GM19238 (cell line): ENCODE data around the gene PPBP.

Experiments
- DNase-seq: peaks from one replicate; pipeline ENCODE4 v3.0.0; 2011; ENCODE audit warnings: low spot score; ENCODE audit not compliant: insufficient read length

PPBP gene

DNA sequence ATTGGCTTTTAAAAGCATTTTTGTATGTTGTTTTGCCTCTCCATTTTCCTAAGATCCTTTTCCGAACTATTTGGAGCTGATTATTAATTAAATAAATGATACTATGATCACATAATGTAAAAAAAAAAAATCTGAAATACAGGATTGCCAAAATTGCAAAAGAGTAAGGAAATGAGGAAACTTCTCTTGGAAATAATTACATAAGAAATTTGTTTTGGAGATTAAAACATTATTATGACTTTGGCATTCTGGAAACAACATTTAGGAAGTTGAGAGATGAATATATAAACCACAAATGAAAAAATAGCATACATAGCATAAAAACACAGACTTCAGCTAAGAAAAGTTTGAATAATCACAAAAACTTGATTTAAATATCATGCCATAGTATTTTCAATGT, 39.7 kb downstream of the PPBP start:
- no peak for DNase-seq

DNA sequence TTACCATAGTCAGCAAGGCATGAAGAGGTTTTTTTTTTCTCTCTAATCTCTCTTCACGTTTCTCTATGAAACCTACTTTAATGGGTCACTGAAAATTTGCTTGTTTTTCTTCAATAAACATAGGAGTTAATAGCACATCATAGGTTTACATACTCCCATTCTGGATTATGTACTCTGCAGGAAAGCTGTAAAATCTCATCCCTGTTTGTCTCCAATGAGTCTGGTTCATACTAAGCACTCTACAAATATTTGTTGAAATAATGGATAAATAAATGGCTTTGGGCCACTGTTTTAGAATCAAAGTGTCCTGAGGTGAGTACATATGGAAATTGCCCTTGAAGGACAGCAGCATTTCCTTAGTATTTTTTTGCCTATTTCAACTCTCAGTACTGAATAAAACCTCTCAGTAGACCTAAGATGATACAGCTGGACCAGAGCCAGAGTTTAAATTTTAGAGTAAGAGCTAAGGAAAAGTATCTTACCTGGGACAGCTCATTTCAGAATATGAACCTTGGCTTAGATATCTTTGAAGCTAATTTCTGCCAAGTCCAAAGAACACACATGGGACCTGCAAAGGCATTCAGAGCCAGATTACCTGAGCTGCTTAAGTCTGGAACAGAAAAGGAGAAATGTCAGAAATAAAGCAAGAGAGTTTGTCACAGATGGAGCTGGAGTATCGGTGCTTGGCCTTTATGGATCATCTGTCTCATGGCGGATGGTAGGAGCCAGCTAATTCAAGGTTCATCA, 40.6 kb downstream of the PPBP start:
- DNase-seq: no peak

- DNase-seq: no peak
Observed at GRCh38 chr4:73945674-73946449, 42.1 kb downstream of the PPBP start.

DNA sequence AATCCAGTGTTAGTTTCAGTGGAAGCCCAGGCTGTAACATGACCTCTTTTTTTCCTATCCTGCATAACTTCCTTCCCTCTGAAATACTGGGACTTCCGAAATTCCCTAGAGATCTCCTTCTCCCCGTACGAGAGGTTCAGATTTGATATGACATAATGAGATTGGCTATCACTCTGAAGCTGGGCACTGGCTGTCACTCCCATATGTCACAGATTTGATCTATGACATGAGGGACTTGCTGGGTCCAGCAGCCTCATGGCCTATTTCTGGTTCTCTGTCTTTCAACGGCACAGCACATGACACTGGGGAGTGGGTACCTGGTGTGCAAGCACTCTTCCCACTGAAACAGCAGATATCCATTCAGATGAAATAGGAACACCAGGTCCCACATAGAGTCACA, 42.9 kb downstream of the PPBP start:
- DNase-seq: no peak

DNA sequence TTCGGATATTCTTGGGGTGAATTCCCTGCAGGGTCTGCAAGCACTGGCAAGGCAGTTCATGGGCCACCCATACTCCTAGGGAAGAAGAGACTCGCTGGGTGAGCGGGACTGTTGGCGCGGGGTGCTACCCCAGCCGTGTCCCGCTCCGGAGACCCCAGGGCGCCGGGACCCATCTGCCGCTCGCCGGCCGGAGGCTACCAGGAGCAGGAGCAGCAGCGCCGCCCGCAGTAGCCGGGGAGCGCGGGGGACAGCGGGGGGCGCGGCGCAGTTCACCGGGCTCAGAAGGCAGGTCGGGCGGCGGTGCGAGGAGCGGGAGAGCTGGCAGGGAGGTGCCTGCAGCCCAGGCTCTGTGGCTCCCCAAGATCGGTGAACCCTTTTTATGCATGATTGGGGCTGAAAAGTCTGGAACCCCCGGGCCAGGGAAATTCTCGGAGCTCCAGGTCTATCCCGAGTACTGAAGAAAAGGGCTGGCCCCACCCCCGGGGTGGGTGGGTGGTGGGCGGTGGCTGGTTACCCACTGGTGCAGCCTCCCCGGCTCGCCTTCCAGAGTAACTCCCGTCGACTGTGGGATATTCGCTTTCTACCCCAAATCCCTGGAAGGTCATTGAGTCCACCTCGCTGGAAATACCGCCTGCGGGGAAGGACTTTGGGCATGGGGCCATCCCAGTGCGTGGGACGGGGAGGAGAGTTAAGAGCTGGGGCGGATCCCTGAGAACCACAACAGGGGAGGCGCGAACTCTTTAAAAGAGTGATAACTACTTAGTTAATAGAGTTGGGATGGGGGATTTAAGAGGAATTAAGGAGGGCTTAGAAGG, 43.7 kb downstream of the PPBP start:
- no peak for DNase-seq

GRCh38 chr4:73943555-73943954, 44.4 kb downstream of the PPBP start:
- DNase-seq: no peak

DNA sequence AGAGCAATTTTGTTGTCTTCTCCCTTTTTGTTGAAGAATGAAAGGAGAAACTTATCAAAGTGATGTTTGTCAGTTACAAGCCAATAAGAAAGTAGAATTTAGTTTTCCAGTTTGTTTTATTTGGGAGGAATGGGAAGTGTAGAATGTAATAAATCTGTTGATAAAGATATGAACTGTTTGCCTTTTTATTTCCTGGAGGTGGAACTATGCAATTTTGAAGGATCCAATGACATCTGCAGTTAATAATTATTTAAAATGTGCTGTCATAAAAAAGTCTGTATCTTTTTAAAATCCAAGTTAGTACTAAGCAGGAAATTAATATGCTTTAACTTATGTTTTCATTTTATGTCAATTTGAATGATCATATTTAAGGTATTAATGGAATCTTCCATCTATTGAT, 51.0 kb downstream of the PPBP start:
- no peak for DNase-seq
